ENCODE measurements around the gene CREB3L4. TPM values are rescaled to one million over a fixed set of nuclear protein-coding genes. Genes with fewer than 3 reads are reported as not detected.
A peak's percentile ranks its signal among the peaks of the same experiment; 100 is the strongest.

Gene CREB3L4
- total and polyA plus RNA-seq, 2 of the 13 experiments (the other 11 are each of a cell fraction or from before 2014, with no cell fraction given): 9.9 to 18.7 TPM

DNA sequence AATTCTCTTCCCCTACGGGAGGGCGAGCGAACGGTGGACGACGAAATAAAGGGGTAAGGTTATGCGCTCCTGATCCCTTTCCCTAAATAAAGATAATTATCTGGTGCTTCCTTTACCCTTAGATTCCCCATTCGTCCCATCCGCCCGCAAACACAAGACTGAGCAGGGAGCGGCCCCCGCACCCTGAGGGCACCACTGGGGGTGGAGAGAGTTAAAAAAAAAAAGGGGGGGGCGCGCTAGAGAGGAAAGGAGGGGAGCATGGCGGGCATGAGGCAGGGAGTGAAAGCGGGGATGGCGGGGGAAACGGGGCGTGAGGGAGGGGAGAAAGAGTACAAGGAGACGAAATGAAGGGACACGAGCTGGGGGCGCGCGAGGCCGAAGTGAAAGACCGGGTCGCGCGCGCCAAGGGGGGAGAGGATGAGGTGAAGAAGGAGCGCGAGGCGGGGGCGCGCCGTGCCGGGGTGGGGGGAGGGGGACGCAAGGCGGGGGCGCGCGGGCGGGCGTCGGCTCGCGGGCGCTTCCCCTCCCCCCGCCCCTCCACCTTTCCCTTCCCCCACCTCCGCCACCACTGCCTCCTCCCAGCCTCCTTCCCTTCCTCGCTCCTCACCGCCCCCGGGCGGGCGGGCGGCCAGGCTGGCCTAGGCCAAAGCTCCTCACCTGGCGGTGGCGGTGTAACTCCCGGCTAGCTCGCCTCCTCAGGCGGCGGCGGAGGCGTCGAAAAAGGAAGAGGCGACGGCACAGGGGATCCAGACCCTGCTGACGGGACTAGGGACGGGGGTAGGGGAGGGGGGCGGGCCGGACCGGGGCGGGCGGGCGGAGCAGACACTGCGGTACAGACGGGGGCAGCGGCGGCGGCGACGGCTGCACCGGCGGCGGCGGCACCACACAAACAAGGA lies 45.4 kb upstream of the CREB3L4 start (continued):
- no peak for TF ChIP-seq REPIN1 (CRISPR knock-in tag; IDR thresholded peaks at IDR 0.05; ENCODE audit: borderline replicate concordance, low read depth)
- TF ChIP-seq HNRNPK (IDR thresholded peaks at IDR 0.05; ENCODE audit: low read depth, low read length, poor library complexity, severe bottlenecking): peak; percentile 94
- TF ChIP-seq TP53 (CRISPR knock-in tag; conservative IDR thresholded peaks at IDR 0.05): no peak
- peak; percentile 62; the same call in 1 of the 2 replicates for TF ChIP-seq MYC (CRISPR knock-in tag; IDR thresholded peaks at IDR 0.05; ENCODE audit: borderline replicate concordance)
- TF ChIP-seq, protein P1, sequence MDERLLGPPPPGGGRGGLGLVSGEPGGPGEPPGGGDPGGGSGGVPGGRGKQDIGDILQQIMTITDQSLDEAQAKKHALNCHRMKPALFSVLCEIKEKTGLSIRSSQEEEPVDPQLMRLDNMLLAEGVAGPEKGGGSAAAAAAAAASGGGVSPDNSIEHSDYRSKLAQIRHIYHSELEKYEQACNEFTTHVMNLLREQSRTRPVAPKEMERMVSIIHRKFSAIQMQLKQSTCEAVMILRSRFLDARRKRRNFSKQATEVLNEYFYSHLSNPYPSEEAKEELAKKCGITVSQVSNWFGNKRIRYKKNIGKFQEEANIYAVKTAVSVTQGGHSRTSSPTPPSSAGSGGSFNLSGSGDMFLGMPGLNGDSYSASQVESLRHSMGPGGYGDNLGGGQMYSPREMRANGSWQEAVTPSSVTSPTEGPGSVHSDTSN (CRISPR knock-in tag; IDR thresholded peaks at IDR 0.05): no peak
- TF ChIP-seq ZNF441 (CRISPR knock-in tag; IDR thresholded peaks at IDR 0.05; ENCODE audit: borderline replicate concordance): 0 out of 2 replicates have a peak, but pooled peaks have one; percentile 6
- no peak for TF ChIP-seq ZBTB20 (CRISPR knock-in tag; IDR thresholded peaks at IDR 0.05; ENCODE audit: borderline replicate concordance, low read depth)
- TF ChIP-seq SMYD3 (CRISPR knock-in tag; IDR thresholded peaks at IDR 0.05): no peak
- TF ChIP-seq, protein P2, sequence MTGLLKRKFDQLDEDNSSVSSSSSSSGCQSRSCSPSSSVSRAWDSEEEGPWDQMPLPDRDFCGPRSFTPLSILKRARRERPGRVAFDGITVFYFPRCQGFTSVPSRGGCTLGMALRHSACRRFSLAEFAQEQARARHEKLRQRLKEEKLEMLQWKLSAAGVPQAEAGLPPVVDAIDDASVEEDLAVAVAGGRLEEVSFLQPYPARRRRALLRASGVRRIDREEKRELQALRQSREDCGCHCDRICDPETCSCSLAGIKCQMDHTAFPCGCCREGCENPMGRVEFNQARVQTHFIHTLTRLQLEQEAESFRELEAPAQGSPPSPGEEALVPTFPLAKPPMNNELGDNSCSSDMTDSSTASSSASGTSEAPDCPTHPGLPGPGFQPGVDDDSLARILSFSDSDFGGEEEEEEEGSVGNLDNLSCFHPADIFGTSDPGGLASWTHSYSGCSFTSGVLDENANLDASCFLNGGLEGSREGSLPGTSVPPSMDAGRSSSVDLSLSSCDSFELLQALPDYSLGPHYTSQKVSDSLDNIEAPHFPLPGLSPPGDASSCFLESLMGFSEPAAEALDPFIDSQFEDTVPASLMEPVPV (CRISPR knock-in tag; IDR thresholded peaks at IDR 0.05): no peak
- TF ChIP-seq ZNF652 (CRISPR knock-in tag; IDR thresholded peaks at IDR 0.05; ENCODE audit: borderline replicate concordance, low read depth): peak; percentile 60; the same call in 1 of the 2 replicates
- TF ChIP-seq, protein P3, sequence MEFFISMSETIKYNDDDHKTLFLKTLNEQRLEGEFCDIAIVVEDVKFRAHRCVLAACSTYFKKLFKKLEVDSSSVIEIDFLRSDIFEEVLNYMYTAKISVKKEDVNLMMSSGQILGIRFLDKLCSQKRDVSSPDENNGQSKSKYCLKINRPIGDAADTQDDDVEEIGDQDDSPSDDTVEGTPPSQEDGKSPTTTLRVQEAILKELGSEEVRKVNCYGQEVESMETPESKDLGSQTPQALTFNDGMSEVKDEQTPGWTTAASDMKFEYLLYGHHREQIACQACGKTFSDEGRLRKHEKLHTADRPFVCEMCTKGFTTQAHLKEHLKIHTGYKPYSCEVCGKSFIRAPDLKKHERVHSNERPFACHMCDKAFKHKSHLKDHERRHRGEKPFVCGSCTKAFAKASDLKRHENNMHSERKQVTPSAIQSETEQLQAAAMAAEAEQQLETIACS (CRISPR knock-in tag; IDR thresholded peaks at IDR 0.05): peak; percentile 65
- TF ChIP-seq FOXA1 (IDR thresholded peaks at IDR 0.05): no peak
- TF ChIP-seq FOXA1 (CRISPR knock-in tag; IDR thresholded peaks at IDR 0.05): peak; percentile 17; the same call in 1 of the 2 replicates
- TF ChIP-seq RBFOX2 (IDR thresholded peaks at IDR 0.05; ENCODE audit: low read depth, low read length): peak; percentile 67
- peak; percentile 32; the same call in 1 of the 2 replicates for TF ChIP-seq KDM2A (CRISPR knock-in tag; IDR thresholded peaks at IDR 0.05; ENCODE audit: borderline replicate concordance, low read depth)
- no peak for TF ChIP-seq FOSL2 (CRISPR knock-in tag; IDR thresholded peaks at IDR 0.05)
- TF ChIP-seq SIN3A (IDR thresholded peaks at IDR 0.05; ENCODE audit: borderline replicate concordance, low read depth, low read length): peak; percentile 38; the same call in 1 of the 2 replicates
- TF ChIP-seq, protein P4, sequence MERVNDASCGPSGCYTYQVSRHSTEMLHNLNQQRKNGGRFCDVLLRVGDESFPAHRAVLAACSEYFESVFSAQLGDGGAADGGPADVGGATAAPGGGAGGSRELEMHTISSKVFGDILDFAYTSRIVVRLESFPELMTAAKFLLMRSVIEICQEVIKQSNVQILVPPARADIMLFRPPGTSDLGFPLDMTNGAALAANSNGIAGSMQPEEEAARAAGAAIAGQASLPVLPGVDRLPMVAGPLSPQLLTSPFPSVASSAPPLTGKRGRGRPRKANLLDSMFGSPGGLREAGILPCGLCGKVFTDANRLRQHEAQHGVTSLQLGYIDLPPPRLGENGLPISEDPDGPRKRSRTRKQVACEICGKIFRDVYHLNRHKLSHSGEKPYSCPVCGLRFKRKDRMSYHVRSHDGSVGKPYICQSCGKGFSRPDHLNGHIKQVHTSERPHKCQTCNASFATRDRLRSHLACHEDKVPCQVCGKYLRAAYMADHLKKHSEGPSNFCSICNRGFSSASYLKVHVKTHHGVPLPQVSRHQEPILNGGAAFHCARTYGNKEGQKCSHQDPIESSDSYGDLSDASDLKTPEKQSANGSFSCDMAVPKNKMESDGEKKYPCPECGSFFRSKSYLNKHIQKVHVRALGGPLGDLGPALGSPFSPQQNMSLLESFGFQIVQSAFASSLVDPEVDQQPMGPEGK (CRISPR knock-in tag; IDR thresholded peaks at IDR 0.05): peak; percentile 62; the same call in 1 of the 2 replicates
- TF ChIP-seq PITX1 (CRISPR knock-in tag; IDR thresholded peaks at IDR 0.05): no peak
- TF ChIP-seq, protein P5, sequence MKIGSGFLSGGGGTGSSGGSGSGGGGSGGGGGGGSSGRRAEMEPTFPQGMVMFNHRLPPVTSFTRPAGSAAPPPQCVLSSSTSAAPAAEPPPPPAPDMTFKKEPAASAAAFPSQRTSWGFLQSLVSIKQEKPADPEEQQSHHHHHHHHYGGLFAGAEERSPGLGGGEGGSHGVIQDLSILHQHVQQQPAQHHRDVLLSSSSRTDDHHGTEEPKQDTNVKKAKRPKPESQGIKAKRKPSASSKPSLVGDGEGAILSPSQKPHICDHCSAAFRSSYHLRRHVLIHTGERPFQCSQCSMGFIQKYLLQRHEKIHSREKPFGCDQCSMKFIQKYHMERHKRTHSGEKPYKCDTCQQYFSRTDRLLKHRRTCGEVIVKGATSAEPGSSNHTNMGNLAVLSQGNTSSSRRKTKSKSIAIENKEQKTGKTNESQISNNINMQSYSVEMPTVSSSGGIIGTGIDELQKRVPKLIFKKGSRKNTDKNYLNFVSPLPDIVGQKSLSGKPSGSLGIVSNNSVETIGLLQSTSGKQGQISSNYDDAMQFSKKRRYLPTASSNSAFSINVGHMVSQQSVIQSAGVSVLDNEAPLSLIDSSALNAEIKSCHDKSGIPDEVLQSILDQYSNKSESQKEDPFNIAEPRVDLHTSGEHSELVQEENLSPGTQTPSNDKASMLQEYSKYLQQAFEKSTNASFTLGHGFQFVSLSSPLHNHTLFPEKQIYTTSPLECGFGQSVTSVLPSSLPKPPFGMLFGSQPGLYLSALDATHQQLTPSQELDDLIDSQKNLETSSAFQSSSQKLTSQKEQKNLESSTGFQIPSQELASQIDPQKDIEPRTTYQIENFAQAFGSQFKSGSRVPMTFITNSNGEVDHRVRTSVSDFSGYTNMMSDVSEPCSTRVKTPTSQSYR (CRISPR knock-in tag; IDR thresholded peaks at IDR 0.05; ENCODE audit: borderline replicate concordance): peak; percentile 89

All from HepG2 (cell line).